Prostate gland (tissue), 2 donors: ENCODE measurements around the gene DUSP19.

ENCODE experiments used
- CTCF ChIP-seq, 4 experiments: fragments of 200-600 bp in 2 of 4; fragments of 450-650 bp in 2 of 4; sonication (generic) in 2 of 4; IDR thresholded peaks; 1 replicate in 3 of 4; 2 replicates in 1 of 4; pipeline ENCODE4 v1.5.1; 2016 to 2019; ENCODE audit warnings: antibody characterized with exemption in 4 of 4, mild to moderate bottlenecking in 2 of 4, moderate library complexity in 2 of 4
- POLR2A ChIP-seq: fragments of 450-650 bp; IDR thresholded peaks from one replicate; pipeline ENCODE4 v1.6.1; 2016; ENCODE audit warnings: antibody characterized with exemption, mild to moderate bottlenecking

- TF ChIP-seq CTCF (IDR thresholded peaks at IDR 0.05) (no peak), POLR2A (no peak)
Observed at GRCh38 chr2:183148955-183149354, 70.4 kb downstream of the DUSP19 start.
